NOMO-1 (cell line): ENCODE measurements around the gene SMARCAL1.

Source experiments
- DNase-seq, 2 experiments: peaks; one replicate each; lab custom pipeline; 2025; ENCODE audit not compliant: unreplicated experiment in 2 of 2; lab: John Stamatoyannopoulos, UW

The SMARCAL1 gene

DNA sequence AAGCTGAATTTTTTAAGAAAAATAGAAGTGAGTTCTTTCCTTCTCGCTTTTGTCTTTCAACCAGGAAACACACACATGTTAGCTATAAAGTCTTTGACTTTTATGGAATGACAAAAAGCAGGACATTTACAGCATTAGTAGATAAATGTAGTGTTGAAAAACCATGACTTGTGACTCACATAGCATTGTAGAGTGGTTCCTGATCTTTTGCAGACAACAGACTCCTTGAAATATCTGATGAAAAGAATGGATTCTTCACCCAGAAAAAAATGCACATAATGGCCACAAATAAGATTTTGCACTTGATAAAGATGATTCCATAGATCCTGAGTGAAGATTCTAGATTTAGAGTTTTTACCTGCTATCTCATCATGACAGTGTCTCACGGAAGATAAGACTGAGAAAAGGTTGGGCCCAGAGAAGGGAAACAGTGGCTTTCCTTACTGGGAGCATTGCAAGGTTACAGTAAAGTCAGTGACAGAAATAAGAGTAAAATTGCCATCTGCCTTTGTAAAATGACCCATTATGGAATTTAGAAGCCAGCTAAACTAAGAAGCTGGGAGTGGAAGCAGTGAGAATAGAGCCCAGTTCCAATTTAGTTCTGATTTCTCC is 14.0 kb downstream of the SMARCAL1 start:
- DNase-seq, result no peak

GRCh38 chr2:216426938-216427337 is 14.7 kb downstream of the SMARCAL1 start:
- DNase-seq, result no peak

GRCh38 chr2:216428618-216429350 is 16.5 kb downstream of the SMARCAL1 start:
- DNase-seq, result peak in 1 of 2 experiments; percentile 31

GRCh38 chr2:216429428-216429827 is 17.1 kb downstream of the SMARCAL1 start:
- peak in 1 of 2 experiments; percentile 21 for DNase-seq

DNA sequence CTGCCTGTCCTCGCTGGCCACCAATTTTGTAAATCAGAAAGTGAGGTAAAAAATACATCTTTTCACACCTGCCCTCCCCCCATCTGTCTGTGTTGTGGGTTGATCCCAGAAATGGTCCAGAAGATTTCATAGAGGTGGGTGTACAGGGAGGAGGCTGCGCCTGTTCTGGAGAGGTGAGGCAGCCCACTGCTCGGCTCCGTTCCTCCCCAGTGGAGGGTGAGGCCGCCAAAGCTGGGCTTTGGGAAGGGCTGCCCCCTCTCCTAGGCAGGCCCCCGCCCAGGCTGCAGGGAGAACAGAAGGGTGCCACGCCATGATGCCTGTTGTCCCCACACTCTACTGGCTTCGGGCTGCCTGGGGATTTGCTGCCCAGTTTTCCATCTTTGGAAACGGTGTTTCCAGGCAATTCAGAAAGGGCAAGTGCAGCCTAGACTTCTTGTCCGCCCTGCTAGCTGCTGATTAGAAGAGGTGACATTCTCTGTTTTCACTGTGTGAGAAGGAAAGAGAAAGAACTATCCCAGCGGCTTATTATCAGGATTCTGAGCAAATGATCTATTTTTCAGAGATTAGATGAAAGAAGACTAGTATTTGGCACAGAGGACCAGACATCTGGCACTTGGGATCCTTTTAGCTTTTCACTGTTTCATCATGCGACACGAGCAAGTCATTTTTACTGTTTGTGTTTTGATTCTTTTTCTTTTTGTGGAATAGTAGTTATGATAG is 18.7 kb downstream of the SMARCAL1 start:
- no peak for DNase-seq

DNA sequence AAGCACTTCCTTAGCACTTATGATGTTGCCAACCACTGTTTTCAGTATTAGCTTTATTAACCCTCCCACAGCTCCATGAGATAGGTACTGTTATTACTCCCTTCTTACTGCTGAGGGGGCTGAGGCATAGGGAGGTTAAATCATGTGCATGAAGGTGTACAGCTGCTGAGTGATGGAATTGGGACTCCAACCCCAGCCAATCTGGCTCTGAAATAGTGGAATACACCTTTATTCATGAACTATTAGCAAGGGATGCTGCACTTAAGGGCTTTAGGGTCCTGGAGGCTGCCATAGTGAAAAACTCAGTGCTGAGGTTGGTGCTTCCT is 19.2 kb downstream of the SMARCAL1 start:
- DNase-seq, result no peak

- DNase-seq, result no peak
Observed at GRCh38 chr2:216436383-216436782, 24.1 kb downstream of the SMARCAL1 start.

- no peak for DNase-seq
Observed at GRCh38 chr2:216441308-216442010, 29.2 kb downstream of the SMARCAL1 start.

DNA sequence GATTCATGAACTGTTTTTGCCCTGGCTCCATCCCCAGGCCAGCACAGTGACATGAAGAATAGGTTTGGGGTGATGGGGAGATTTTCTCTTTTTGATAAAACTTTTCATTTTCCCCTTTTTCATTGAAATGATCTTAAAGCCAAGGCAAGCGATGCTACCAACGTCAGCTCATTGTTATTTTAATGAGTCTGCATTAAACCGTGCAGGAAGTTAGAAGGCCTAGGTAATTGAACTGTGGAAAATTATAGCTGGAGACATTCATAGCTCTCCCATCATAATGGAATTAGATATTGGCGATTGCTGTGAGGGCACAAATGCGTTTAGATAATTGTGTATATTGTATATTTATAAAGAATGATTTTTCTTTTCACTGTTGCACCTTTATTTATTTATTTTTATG is 33.2 kb downstream of the SMARCAL1 start:
- DNase-seq, result no peak

GRCh38 chr2:216446343-216446742 is 34.1 kb downstream of the SMARCAL1 start:
- DNase-seq, result no peak

- DNase-seq, result no peak
Observed at GRCh38 chr2:216447293-216447692, 35.0 kb downstream of the SMARCAL1 start.

- no peak for DNase-seq
Observed at GRCh38 chr2:216448829-216449228, 36.5 kb downstream of the SMARCAL1 start.

DNA sequence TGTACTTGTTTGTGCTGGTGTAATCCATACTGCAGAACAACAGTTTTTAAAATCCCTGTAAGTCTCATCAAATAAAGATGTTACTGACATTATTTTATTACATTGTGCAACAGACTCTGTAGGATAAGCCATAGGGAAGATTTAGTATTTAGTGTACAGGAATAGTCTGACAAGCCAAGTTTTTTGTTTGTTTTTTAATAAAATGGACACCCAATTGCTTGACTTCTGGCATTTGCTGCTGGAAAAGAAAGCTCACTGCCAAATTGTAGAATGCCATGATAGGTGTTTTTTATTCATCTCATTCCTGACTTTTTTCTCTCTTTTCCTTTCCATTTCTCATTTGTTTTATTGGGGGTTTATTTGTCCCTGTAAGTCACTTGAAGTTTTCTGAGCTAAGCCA is 38.1 kb downstream of the SMARCAL1 start:
- no peak for DNase-seq

DNA sequence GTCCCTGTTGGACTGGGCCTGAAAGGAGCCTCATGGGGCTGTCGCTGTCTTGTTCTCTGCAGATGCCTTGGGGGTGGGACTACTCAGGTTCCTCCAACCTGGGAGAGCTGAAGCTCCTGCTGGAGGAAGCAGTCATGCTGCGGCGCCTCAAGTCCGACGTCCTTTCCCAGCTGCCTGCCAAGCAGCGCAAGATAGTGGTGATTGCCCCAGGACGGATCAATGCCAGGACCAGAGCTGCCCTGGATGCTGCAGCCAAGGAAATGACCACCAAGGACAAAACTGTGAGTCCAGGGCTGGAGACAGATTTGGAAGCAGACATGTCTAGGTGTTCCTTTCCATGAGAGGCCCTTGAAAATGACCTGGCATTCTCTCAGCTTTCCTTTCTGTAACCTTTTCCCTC is 38.5 kb downstream of the SMARCAL1 start:
- DNase-seq, result no peak

GRCh38 chr2:216453955-216454614 is 41.8 kb downstream of the SMARCAL1 start:
- DNase-seq, result no peak

DNA sequence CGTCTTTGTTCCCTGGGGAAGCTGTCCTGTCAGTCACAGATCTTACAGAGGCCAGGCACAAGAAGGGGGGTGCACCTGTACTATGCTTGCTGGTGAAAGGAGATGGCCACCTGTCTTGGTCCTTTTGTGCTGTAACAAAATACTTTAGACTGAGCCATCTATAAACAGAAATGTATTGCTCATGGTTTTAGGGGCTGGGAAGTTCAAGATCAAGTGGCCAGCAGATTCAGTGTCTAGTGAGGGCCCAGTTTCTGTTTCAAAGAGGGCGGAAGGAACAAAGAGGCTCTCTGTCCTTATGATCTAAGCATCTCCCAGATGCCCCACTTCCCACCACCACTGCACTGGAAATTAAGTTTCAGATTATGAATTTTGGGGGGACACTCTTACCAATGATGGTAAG is 50.9 kb downstream of the SMARCAL1 start:
- no peak for DNase-seq

DNA sequence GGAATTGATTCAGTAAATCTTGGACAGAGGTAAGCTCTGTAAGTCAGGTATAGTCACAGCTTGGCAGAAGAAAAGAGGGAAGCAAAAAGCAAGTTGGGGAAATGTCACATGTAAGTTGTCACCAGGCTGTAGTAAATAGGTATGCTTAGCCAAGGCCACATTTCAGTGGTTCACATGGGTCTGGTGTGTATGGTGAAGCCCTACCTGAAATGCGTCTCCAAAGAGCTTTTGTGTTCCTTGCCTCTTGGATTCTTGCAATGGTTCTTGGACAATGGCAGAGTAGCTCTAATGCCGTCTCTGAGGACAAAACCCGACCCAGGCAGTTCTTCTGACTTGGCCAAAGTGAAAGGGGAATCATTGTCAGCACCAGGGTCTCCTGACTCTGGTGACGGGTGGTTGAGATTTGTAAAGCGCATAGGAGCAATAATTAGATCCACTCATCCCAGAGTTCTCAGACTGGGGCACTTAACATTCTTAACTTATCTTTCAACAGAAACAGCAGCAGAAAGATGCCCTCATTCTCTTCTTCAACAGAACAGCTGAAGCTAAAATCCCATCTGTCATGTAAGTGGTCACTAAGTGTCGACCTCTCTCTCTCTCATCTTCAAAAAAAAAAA is 51.9 kb downstream of the SMARCAL1 start:
- DNase-seq, result no peak

GRCh38 chr2:216465579-216466195 is 53.4 kb downstream of the SMARCAL1 start:
- no peak for DNase-seq

GRCh38 chr2:216467845-216468244 is 55.6 kb downstream of the SMARCAL1 start:
- no peak for DNase-seq

DNA sequence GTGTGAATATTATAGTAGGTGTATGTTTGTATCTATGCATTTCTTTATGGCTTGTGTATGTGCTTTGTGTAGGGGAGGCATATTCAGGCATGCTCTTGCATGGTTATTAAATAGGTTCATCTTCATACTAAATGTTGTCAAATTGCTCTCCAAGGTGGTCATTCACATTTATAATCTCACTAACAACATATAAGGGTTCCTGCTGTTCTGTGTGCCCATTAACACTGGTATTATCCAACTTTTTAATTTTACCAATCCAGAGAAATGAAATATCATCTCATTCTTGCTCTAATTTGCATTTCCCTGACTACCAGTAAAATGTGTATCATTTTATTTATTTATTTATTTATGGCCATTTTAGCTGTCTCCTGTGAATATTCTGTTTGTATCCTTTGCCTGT is 57.4 kb downstream of the SMARCAL1 start:
- no peak for DNase-seq
